Activated naive CD4-positive, alpha-beta T cell treated with Interleukin-2 at 50 U/mL for 16 hours (primary cell): ENCODE measurements around the gene PIEZO1.
"Not testable (repeated sequence)": the region's sequence is repeated elsewhere in the genome, so short reads cannot be mapped to it uniquely, and the experiment has no call there.

Source experiments
- DNase-seq: peaks from one replicate; pipeline ENCODE4 v3.0.0-alpha.2; 2020

Gene PIEZO1

DNA sequence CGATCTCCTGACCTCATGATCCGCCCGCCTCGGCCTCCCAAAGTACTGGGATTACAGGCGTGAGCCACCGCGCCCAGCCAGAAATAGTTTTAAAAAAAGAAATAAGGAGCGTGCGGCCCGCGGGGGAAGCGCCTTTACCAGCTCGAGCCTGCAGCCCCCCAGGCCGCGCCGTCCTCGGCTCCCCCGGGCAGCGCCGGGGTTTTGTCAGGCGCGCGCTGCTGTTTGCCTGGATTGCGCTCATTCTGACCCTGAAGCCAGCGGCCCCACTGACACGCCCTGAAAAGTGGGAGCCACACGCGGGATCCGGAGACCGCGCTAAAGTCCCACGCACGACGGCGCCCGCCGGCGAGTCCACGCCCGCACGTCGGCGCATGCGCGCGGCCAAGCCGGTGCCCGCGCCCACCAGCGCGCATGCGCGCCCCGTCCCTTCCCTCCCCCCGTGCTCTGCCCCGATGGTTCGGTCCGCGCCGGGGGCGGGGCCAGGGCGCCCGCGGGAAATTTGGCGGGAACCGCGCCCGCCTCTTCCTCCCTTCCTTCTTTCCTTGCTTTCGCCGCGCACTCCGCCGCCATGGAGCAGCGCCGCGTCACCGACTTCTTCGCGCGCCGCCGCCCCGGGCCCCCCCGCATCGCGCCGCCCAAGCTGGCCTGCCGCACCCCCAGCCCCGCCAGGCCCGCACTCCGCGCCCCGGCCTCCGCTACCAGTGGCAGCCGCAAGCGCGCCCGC lies 18.4 kb upstream of the PIEZO1 start, which contains the start of gene CDT1:
Gene CDT1, plus strand, starts transcription at position 526 of the 724 bp plus-strand sequence. Its CDS starts 43 bp downstream, at position 569.
- peak; percentile 83 for DNase-seq

DNA sequence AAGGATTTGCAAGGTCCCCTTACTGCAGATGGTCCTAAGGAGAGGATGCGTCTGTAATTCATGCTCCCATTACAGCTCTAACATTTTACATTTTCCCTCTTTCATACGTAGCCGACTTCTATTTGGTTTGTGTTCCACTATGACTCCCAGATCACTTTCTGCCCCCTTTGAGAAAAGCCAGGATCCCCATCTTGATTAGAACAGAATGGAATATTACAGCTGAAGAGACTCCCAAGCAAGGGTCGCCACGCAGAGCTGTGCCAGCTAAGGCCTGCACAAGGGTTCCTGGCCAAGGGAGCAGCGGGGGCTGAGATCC lies 15.2 kb upstream of the PIEZO1 start:
- DNase-seq, result no peak

DNA sequence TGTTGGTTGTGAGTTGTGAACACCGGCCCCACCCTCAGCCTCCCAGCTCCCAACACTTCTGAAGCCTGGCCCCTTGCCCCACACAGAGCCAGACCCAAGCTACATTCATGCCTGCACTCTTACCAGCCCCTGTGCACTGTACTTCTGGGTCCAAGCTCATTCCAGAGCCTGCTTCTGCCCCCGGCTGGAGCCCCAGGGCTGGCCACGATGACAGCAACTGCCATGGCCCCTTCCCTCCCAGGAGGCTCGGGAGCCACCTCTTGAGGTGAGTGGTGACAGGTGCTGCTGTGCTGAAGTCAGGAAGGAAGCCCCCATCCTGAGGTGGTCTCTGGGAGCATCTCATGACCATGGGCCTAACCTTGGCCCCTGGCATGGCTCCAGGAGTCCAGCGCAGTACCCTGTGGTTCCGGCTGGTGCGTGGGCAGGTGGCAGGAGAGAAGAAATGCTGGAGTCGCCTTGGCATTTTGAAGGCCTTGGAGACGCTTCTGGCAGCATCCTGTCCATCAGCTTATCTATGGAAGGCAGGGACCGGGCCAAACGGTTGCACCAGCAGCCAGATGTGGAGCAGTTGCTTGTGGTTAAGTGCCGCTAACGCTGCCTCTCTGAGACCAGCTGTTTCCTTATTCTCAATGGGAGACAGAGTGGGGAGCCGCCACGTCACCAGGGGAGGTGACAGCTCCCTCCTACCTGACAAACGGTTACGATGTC lies 14.7 kb upstream of the PIEZO1 start:
- no peak for DNase-seq

- DNase-seq, result no peak
These were observed 13.9 kb upstream of the PIEZO1 start for GRCh38 chr16:88798772-88799455.

- DNase-seq, result no peak
These were observed 13.1 kb upstream of the PIEZO1 start for GRCh38 chr16:88798073-88798472.

DNA sequence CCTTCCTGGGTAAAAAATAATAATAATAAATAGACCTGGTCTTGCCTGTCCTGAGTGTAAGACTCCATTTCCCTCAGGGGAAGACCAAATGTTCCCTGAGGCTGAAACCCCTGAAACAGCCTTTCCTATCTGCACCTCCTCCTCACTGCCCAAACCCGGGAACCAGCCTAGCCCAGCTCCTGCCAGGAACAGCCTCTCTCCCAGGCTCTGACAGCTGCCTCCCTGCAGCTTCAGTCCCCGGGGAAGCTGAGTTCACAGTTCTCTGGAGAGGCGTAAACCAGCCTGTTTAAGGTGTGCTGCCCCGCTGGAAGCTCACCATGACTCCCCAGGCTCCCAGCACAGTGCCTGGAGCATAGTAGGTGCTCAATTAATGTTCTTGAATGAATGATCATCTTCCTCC lies 11.3 kb upstream of the PIEZO1 start:
- DNase-seq, result no peak

DNA sequence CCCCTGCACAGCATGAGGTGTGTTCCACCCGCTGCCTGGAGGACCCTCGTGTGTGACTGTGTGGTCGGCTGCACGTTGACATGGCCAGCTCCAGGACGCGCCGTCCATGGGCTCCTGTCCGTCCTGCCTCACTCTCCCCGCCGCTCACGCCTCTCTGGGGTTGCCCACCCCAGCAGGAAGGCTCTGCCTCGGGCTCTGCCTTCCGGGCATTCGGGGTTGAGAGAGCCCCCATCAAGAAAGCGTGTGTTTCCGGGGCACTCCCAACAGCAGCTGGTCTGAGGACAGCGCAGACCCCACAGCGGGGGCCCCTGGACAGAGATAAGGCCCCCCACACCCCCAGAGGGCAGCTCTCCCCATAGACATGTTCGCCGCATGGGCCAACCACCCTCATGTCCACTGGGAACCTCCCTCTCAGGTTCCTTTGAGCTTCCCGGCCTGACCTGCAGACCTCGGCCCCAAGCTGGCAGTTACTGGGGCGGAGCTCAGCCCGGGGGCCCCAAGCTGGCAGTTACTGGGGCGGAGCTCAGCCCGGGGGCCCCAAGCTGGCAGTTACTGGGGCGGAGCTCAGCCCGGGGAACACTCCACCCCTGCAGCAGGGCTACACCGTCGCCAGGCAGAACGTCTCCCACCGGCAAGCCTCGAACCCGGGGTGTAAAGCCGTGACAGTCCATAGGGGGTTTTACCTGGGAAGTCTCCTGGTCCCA lies 8.4 kb upstream of the PIEZO1 start:
- DNase-seq, result no peak

GRCh38 chr16:88792668-88793250 lies 7.7 kb upstream of the PIEZO1 start:
- no peak for DNase-seq

DNA sequence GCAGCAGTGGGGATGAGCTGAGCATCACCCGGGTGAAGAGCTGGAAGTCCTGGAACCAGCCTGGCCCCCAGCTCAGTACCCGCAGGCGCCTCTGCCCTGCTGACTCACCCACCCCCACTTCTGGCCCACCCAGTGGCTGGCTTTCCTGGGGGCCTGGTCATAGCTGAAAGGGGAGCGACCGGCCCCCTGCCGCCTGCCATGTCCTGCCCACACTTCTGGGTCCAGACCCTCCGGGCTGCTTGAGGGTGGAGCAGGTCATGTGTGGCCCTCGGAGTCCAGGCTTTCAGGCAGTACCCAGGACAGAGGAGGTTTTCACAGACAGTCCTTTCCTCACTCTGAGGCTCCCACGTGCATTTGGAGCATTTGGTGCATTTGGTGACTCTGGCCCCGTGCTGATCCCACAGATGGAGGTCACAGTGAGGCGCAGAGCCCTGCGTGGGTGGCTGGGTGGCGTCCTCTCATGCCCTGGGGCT lies 7.1 kb upstream of the PIEZO1 start:
- no peak for DNase-seq

- peak; percentile 67 for DNase-seq
These were observed 5.5 kb upstream of the PIEZO1 start for GRCh38 chr16:88790312-88791211.

- DNase-seq, result no peak
These were observed 4.6 kb upstream of the PIEZO1 start for GRCh38 chr16:88789594-88789993.

DNA sequence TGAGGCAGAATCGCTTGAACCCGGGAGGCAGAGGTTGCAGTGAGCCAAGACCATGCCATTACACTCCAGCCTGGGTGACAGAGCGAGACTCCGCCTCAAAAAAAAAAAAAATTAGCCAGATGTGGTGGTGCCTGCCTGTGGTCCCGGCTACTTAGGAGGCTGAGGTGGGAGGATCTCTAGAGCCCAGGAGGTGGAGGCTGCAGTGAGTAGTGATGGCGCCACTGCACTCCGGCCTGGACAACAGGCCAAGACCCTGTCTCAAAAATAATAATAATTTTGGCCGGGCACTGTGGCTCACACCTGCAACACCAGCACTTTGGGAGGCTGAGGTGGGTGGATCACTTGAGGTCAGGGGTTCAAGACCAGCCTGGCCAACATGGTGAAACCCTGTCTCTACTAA lies 3.7 kb upstream of the PIEZO1 start:
- DNase-seq, result not testable (repeated sequence)

GRCh38 chr16:88787579-88788314 lies 2.7 kb upstream of the PIEZO1 start:
- DNase-seq, result no peak

- no peak for DNase-seq
These were observed 239 bp downstream of the PIEZO1 start for GRCh38 chr16:88784856-88785105.

DNA sequence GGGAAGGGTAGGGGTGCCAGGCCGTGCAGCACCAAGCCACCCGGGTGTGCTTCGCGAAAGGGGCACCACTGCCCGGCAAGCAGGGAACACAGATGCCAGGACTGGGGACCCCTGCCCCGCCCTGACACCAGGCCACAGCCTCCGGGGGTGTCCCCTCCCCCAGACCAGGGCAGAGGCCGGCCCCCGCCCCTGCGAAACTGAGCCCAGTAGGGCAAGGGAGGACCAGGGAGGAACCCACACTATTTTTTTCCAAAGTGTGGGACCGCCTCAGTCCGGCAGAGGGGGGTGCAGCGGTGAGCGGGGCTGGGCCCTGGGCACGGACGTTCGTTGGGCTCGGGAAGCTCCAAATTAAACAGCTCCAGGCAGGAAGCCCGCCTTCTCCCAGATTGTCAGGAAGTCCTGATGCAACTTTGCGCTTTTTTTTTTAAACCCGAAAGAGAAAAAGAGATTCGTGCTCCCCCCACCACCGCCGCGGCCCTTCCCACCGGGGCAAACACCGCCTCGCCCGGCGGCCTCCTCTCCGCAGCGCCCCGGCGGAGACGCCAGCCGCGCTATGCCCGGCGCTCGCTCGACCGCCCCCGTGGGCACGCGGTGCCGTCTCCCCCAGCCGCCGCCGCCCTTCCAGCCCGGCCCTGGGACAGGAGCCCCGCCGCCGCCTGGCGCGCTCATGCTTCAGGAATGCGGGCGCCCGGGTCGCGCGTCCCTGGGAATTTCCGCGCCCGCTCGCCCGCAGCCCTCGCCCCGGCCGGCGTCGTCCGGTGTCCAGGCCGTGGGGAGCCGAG lies 755 bp downstream of the PIEZO1 start:
- peak; percentile 57 for DNase-seq

DNA sequence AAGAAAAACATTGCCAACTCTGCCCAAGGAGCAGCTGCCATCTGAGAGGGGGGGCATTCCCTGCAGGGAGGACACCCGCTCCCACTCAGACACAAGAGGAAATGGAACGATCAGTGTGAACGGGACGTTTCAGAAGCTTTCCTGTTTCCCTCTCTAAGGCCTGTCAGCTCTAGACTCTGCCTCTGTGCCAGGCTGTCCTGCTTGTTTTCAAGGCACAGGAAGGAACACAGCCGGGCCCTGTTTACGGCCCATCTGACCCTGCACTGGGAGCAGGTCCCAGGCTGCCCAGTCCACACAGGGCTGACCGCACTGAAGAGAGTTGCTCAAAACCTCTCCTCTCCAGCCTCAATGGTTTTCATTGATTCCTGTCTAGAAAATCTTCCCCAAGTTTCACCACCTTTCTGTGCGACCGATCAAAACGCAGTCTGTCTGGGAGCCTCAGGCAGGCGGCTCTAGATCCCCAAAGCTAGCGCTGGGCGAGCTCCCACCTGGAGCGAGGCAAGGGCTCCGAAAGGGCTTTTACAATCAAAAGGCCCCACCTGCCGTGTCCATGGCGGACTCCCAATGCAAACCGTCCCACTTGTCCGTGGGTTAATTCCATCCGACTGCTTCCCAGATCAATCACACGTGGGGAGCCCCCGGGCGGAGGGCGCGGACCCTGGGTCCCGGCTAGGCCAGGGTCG lies 1.5 kb downstream of the PIEZO1 start:
- no peak for DNase-seq

DNA sequence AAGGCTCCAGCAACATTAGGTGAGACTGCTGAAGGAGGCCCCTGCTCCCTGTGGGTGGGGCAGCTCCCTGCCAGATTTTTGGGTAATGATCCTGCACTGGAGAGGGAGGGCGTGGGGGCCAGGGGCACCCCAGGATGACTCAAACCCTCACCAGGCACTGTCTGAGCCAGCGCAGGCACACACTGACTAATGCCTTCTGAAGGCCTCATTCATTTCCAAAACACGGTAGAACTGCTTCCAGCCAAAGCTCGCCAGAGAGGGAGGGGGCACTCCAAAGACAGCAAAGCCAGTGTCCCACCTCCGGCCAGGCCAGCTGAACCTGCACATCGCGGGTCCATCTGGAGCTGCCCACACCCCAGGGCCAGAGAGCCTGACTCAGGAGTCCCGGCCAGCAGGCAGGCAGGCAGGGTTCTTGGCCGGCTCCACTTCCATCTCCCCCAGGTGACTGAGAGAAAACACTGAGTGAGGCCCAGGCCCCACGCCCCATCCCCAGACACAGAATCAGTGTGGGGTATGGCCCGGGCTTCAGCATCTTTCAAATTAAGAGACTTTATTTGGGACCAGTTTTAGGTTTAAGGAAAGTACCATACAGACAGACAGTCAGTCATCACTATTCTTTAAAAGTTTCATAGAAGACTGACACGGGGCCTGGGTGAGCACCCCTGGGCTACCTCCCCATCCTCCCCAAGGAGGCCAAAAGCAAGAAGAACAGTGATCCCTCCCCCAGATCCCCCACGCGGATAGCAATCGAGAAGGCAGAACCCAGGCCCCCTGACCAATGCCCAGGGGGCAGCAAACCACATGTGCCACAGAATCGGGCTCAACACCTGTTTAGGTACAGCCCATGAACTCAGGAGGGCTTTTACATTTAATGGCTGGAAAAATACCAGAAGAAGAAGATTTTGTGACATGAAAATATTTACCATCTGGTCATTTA lies 2.3 kb downstream of the PIEZO1 start:
- DNase-seq, result peak; percentile 86
